ENCODE results near the gene SLIT2.

SLIT2 gene

DNA sequence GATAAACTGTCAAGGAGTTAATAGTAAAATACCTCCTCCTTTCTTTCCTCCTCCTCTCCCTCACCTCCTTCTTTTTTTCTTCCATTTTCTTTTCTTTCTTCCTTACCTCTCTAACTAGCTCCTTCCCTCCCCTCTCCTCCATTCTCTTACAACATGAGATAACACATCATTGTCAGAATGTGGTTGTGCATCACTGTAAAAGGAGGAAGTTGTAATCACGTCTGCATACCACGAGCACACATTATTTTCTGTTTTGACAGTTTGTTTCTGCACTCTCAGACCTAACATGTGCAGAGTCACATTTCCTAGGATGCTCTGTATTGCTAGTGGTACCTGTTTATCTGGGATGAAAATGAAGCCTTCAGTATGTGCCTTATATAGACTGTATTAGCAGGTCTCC lies 9.1 kb downstream of the SLIT2 start:
- H3K4me3 ChIP-seq = no peak overlapping the region
- no peak overlapping the region for H3K27ac ChIP-seq

DNA sequence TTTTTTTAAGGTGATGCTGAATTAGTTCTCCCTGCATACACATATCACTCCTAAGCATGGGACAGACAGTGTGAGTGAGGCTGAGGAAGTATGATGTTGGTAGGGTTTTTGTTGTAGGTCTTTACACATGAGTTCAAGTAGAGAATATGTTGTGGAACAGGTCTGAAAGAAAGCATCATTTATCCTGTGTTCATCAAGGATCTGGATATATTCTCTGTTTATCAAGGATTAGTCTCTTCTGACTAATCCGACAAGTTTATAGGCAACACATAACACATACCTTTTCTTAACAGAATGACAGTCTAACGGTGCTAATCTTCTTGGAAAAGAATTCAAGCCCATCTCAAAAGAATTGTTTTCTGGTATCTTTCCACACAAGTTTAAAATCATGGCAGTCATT lies 10.5 kb downstream of the SLIT2 start:
- Histone ChIP-seq H3K4me3 (no peak overlapping the region), H3K27ac (no peak overlapping the region)

DNA sequence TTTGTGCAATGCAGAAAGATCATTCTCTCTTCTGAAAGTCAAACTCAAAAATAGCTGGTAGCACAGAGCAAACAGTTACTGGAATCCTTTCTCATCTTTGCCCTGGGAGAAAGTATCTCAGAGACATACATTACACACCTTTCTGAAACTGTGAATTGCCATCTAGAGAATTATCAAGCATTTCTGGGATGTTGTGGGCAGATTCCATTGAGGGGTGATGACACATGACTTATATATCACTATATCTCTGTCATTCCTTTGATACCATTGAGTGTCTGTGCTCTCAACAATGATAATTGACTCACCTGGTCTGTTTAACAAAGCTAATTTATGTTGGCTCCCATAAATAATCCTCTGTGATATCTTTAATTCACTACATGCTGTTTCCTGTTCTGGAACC lies 13.0 kb downstream of the SLIT2 start:
- H3K27ac ChIP-seq = no peak overlapping the region
- H3K4me3 ChIP-seq = no peak overlapping the region

DNA sequence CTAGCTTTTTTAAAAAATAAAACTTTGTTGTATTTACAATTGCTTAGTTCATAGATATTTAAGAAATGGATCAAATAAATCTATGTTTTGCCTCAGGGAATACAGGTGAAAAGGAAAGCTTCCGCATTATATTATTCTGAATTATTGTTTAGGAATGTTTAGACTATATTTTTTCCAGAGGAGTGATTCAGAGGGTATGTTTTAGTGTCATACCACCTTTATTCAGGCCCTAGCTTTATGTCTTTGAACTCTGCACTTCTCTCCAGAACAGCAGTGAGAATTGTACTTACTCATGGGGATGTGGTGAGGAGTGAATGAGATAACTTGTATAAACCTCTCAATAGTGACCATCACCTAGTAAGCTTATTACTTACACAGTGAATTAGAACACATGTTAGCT lies 14.0 kb downstream of the SLIT2 start:
- H3K27ac ChIP-seq = no peak overlapping the region
- H3K4me3 ChIP-seq = no peak overlapping the region

DNA sequence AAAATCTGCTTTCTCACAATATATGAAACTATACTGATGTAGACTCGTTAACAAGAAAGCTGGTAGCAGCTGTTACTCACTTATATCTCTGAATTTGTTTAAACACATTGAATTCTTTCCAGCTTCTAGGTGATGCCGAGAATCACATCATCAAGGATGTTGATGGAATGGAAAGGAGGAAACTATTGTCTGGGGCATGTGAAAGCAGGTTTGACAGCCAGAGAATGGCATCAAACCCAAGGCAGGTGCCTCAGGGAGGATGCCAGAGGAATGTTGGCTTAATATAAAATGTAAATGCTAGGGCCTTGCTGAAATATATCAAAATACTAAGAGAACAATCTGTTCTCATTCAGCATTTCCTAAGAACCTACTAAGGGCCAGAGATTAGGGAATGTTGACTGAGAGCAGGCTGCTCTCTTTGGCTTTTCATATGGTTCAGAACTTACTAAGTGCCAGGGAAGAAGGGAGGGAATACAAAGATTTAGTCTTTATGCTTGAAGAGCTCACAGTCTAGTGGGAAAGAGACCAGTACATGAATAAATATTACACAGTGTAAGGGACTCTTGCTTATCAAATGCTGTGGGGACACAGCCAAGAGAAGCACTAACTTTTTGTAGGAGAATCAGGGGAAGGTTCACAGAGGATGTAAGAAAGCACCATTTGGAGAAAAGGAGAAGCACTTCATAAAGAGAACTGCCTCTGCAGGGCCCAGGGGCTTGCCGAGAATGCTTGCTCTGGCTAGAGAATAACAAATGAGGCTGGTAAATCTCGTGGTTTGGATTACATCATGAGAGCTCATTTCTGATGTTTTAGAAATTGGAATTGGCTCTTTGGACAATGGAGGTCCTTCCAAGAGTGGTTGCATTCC lies 14.7 kb downstream of the SLIT2 start:
- H3K4me3 ChIP-seq = no peak overlapping the region
- peak overlapping the region in 2 of 21 experiments; percentile 3 to 55 for H3K27ac ChIP-seq

DNA sequence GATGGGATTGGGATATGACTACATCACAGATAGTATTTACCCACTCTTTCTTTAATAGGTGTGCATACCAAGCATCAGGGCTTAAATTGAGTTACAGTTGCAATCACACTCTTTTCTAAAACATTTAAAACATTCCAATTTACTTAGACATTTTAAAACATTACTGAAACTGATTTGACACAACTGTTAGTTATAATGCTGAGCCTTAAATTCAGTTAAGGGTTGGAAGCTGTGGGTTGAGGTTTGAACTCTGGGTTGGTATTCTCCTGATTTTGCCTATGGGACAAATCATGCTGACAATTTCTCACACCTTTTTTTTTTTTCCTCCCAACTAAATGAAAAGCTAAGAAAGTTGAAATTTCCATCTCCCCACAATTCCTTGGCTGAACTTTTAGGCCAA lies 16.3 kb downstream of the SLIT2 start:
- H3K4me3 ChIP-seq = no peak overlapping the region
- no peak overlapping the region for H3K27ac ChIP-seq

DNA sequence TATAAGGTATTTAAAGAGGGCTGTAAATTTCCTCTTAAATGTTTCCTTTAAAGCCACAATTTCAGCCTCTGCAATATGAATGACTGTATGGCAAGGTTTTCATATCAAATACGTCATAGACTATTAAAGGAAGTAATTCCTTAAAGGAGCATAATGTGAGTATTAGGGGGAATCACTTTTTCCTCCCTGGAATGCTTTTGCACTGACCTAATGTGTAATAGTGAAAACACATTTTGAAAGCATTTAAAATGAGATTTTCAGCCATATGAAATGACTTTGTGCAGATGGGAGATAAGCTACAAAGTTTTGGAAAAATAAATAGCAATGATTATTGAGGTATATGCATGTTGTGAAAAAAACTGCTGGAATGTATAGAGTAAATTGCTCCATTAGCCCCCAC lies 17.6 kb downstream of the SLIT2 start:
- Histone ChIP-seq H3K4me3 (no peak overlapping the region), H3K27ac (no peak overlapping the region)

DNA sequence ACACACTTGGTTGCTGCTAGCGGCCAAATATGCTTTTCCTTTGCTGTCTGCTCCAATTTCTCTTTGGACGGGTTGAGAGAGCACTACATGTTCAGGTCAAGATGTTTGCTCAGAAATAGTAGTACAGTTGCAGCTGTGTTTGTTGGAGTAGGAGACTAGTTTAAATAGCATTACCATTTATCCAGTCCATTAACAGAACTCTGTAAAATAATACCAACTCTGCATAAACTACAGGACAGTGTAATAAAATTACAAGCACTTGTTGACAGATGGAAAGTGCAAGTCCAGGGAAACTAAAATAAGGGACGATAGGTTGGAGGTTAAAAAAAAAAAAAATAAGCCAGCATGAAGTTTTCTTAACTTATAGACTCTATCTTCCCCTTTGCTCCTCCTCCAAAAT lies 20.2 kb downstream of the SLIT2 start:
- no peak overlapping the region for H3K27ac ChIP-seq
- no peak overlapping the region for H3K4me3 ChIP-seq

DNA sequence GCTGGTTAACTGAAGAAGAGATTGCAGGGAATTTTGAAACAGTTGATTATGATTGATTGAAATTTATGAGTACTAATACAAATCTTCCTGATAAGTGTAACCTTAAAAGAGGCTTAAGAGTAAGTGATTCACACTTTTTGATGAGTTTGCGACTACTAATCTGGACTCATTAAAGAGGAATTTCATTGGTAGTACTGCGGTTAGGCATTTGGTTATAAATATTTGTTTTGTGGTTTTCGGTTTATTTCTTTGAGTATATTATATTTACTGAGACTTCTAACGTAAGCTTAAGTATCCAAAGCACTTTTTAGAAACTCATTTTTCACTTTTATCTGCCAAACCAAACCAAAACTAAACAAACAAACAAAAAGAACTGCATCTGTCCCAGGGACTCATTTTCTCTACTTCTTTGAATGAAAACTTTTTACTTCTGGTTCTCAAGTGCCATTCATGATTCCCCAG lies 20.7 kb downstream of the SLIT2 start:
- no peak overlapping the region for H3K4me3 ChIP-seq
- no peak overlapping the region for H3K27ac ChIP-seq

DNA sequence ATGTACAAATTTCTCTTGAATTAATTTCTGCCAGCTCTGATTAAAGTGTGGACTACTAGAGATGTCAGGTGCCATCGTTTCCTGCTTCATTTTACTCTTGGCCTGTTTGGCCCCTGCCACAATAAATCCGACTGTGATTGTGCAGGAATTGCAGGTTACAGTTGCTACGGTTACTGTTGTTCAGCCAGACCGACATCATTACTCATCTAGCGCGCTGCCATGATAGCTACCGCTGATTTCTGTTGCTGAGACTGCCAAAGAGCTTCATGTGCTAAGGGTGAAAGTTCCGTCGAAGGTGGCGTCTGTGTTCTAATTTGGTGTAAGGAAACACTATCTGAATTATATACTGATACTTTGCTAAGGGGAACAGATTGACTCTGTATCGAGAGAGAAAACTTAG lies 22.1 kb downstream of the SLIT2 start:
- H3K27ac ChIP-seq = no peak overlapping the region
- no peak overlapping the region for H3K4me3 ChIP-seq

DNA sequence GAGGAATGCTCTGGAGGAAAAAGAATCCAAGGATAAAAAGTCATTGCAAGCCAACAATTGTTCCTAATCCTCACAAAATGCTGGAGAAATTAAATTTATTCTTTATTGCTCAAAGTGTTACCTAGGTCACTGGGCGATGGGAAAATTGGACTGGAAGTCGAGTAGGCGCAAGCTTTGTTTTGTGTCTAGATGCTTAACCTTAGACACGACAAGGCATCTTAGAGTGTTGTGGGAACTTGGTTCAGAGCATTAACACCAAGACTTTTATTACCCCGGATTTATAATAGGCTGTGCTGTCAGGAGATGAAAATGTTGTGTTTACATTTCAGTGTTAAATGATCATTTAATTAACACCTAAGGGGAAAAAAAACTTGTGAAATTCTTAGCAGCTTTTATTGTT lies 25.1 kb downstream of the SLIT2 start:
- Histone ChIP-seq H3K27ac (no peak overlapping the region), H3K4me3 (no peak overlapping the region)

DNA sequence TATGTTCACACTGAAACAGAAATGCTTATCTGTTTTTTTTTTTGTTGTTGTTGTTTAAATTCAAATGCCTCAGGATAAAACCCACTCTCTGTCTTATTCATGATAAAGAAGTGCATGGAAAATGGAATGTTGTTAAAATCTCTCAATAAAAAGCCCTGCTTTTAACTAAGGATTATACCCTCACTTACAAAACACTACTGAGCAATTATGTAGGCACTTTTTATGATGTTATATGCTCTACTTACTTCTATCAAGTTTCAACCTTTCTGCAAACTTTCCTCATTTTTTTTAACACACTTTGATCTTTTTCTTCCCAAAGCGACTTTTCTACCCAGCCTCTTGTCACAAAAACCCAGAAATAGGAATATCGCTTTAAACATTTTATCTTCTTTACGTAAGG lies 26.5 kb downstream of the SLIT2 start:
- Histone ChIP-seq H3K27ac (no peak overlapping the region), H3K4me3 (no peak overlapping the region)

DNA sequence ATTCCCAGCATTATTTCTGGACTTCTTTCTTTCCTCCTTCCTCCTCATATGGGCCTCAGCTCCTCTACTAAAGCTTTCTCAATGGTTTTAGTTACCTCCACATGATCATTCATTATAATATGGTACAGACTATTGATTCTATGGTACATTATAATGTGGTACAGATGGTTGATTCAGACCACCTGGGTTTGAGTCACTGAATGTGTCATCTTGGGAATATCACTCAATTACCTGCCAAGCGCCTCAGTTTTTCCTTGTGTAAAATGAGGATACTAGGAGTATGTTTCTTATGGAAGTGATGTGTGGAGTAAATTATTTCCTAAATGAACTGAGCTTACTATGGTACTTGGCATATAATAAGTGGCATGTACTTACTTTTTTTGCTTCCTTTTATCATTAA lies 27.7 kb downstream of the SLIT2 start:
- no peak overlapping the region for H3K27ac ChIP-seq
- H3K4me3 ChIP-seq = no peak overlapping the region

DNA sequence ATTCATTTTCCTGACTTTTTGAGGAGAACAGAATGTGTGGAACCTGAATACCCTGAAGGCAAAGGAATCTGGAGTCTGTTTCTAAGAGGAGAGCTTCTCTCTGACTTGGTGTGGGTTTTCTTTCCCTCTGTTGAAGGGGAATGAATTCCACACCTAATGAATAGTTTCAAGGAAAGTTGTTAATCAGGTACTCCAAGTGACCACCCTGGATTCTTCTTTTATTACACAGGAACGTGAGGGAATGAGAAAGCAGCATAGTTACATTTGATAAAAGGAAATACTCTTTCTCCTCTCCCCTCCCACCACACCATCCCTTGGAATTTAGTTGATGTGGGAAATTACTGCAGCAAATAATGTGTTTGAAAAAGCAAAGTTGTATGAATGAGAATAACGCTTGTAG lies 29.7 kb downstream of the SLIT2 start:
- H3K4me3 ChIP-seq = no peak overlapping the region
- no peak overlapping the region for H3K27ac ChIP-seq

DNA sequence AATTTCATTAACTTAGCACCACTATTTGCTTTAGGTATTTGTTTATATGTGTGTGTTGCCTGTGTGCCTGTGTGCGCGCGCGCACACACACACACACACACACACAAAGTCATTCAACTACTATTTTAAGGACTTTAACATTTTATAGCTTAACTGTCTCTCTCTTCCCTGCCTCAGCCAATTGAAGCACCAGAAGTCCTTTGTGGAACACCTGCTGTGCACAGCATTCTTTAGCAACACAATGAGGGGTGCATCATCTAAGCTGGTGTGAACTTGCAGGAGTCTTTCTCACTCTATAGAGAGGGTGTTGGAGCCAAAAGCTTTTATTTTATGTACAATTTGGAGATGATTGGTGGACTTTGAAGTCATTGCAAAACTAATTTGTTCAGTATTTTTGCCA lies 31.3 kb downstream of the SLIT2 start:
- no peak overlapping the region for H3K27ac ChIP-seq
- no peak overlapping the region for H3K4me3 ChIP-seq

DNA sequence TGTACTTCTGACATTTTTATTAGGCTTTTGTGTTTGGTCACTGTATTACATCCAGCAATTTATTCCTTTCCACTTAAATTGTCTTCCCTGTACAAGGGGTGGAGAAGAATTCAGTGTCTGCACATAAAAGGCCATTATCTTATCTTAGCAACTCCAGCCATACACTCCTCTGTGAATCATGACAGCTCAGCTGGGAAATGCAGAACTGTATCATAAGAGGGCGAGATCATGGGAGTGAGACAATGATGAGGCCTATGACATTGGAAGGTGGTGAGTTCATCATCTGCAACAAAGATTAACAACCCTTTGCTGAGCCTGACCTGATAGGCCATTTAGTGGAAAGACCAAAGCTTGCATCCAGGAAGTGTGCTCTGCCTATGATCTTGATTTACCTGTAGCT lies 33.3 kb downstream of the SLIT2 start:
- Histone ChIP-seq H3K4me3 (no peak overlapping the region), H3K27ac (no peak overlapping the region)

DNA sequence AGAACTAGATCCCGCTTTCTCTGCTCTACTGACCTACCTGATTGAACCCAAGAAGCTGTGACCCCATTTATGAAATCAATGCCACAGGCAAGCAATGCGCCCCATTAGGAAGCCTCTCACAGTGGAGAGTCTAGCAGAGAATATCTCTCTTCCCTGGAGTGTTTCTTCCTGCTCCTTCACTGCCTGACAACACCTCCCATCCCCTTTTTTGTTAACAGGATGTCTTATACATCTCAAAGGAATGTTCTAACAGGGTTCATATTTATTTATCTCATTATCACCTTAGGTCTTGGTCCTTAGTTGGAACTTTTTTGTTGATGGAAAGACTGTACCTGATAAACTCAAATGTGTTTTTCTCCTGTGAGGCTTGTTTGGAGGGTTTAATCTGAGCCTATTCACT lies 35.5 kb downstream of the SLIT2 start:
- Histone ChIP-seq H3K27ac (no peak overlapping the region), H3K4me3 (no peak overlapping the region)

DNA sequence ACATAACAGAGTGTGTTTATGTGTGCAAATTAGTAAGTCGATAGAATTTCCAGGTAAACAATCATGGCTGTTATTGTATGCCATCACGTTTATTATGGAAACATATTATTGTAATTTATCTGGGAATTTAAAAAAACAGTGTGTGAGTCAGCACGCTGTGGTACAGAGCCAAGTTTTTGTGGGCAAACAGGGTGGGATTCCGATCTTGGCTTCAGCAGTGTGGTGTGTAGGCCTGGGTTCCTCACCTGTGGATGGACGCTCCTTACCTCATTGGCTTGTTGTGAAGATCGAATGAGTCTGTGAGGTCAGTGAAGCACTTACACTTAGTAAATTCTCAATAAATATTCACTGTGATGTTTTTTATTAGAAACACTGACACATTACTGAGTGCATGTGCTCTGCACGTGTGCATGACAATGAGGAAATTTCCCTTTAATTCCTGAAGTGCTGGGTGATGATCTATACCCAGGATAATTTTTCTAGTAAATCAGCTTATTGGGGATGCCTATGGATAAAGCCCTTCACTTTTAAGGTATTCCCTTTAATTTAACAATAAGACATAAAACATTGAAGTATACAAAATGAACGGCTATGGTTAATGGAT lies 36.4 kb downstream of the SLIT2 start:
- peak overlapping the region in 4 of 21 experiments; percentile 3 to 27 (median 14) for H3K27ac ChIP-seq

DNA sequence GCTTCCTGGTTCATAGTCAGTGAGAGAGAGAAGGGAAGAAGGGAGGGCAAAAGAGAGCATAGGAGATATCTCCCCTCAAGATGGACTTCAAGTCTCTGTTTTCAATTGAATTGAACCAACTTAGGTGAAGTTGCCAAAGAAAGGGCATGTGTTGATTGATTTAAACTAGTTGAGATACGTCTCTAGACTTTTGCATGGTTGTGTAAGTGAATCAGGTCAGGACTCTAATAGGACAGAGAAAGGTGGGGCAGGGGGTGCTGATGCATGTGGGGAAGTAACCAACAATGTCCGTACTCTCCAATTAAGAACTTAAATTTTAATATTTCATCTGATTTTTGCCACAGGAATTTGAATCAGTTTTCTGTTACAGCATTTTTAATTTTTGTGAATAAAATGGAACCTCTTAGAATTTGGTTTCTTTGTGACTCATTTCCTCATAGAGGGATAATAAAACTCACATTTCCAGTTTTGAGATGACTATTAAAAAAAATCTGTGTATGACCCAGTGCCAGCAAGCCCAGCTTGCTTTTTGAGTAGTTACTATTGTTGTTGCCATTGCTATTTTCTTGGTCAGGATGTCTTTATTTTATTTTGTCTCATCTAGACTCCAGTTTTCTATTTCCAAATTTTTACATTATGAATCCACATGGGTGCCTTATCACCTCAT lies 37.3 kb downstream of the SLIT2 start:
- Histone ChIP-seq H3K4me3 (no peak overlapping the region), H3K27ac (peak overlapping the region in 5 of 21 experiments; percentile 3 to 36 (median 18))

More for the DNA sequence above, 36.4 kb downstream of the SLIT2 start:
- no peak overlapping the region for H3K4me3 ChIP-seq

DNA sequence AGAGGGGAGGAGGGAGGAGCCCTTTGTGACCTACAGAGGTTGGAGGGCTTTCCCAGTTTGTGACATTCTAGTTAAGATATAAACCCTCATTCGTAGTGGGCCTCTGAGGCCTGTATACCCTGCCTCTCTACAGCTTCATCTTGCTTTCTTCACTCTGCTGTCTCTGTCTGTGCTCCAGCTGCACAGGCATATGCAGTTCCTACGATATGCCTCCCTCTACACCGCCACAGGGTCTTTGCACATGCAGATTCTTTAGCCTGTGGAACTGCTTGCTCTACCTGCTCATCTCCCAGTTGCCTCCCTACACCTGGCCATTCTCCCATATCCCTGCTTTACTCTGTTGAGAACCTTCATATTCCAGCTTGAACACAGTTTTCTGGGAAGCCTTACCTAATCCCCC lies 38.1 kb downstream of the SLIT2 start:
- no peak overlapping the region for H3K27ac ChIP-seq
- no peak overlapping the region for H3K4me3 ChIP-seq

DNA sequence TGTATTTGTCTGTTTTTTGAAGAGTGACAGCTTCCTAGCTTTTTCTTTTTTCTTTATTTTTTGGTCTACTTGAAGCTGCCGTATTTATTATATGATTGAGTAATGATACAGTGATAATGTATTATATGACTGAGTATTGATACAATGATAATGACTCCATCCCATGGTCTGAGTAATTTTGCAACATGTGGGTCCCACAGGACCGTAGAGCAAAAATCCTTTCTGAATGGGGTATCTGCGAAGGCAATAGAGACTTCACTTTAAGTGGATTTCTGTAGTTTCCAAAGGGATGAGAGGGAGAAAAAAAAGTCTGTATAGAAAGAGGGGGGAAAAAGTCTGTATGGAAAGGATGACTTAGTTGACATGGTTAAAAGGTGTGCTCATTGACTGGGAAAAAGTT lies 41.0 kb downstream of the SLIT2 start:
- Histone ChIP-seq H3K27ac (no peak overlapping the region), H3K4me3 (no peak overlapping the region)
